GM18909 (cell line): ENCODE measurements around the gene CDC42EP5.
"Not testable (repeated sequence)": the region's sequence is repeated elsewhere in the genome, so short reads cannot be mapped to it uniquely, and the experiment has no call there.

Experiments
- ATAC-seq: cut with Tn5 transposase; IDR thresholded peaks from one replicate; pipeline ENCODE4 v1.9.1; 2021; ENCODE audit warnings: mild to moderate bottlenecking; ENCODE audit not compliant: unreplicated experiment, poor library complexity

Gene CDC42EP5

GRCh38 chr19:54451331-54451871 lies 21.7 kb downstream of the CDC42EP5 start:
- ATAC-seq = no peak

- ATAC-seq = peak; percentile 4
Measured at GRCh38 chr19:54449701-54450069, 23.4 kb downstream of the CDC42EP5 start.

GRCh38 chr19:54448774-54449700 lies 24.1 kb downstream of the CDC42EP5 start, which contains the start of gene LENG8:
LENG8 (plus strand) TSS chr19:54449199; CDS start chr19:54451345, 2,146 bp downstream.
- peak; percentile 90 for ATAC-seq

GRCh38 chr19:54448040-54448773 lies 24.9 kb downstream of the CDC42EP5 start:
- peak; percentile 2 for ATAC-seq

GRCh38 chr19:54446349-54446748 lies 26.7 kb downstream of the CDC42EP5 start:
- ATAC-seq = not testable (repeated sequence)

- ATAC-seq = no peak
Measured at GRCh38 chr19:54444737-54445136, 28.4 kb downstream of the CDC42EP5 start.

GRCh38 chr19:54440641-54441040 lies 32.5 kb downstream of the CDC42EP5 start:
- no peak for ATAC-seq

GRCh38 chr19:54439174-54439851 lies 33.8 kb downstream of the CDC42EP5 start:
- no peak for ATAC-seq

GRCh38 chr19:54436628-54437252 lies 36.4 kb downstream of the CDC42EP5 start:
- no peak for ATAC-seq

- ATAC-seq = no peak
Measured at GRCh38 chr19:54436031-54436523, 37.0 kb downstream of the CDC42EP5 start.

- ATAC-seq = no peak
Measured at GRCh38 chr19:54435551-54436016, 37.5 kb downstream of the CDC42EP5 start.

GRCh38 chr19:54434873-54435214 lies 38.3 kb downstream of the CDC42EP5 start:
- no peak for ATAC-seq

GRCh38 chr19:54434112-54434872 lies 38.8 kb downstream of the CDC42EP5 start:
- ATAC-seq = no peak

GRCh38 chr19:54433697-54434096 lies 39.4 kb downstream of the CDC42EP5 start:
- ATAC-seq = no peak

GRCh38 chr19:54432144-54432738 lies 40.9 kb downstream of the CDC42EP5 start:
- no peak for ATAC-seq

- ATAC-seq = no peak
Measured at GRCh38 chr19:54431255-54431838, 41.7 kb downstream of the CDC42EP5 start.

- no peak for ATAC-seq
Measured at GRCh38 chr19:54430306-54431254, 42.5 kb downstream of the CDC42EP5 start.
